Subcutaneous abdominal adipose tissue (tissue), 5 donors: ENCODE results near the gene CBFA2T3.
"Not testable (repeated sequence)": the region's sequence is repeated elsewhere in the genome, so short reads cannot be mapped to it uniquely, and the experiment has no call there.

Experiments used
- H3K27ac ChIP-seq: one replicate; pipeline ENCODE4 v1.7.0; 2013; ENCODE audit warnings: low read depth, mild to moderate bottlenecking, inconsistent platforms, low read length, moderate library complexity
- H3K27me3 ChIP-seq, 5 donors: one replicate each; pipeline ENCODE4 v1.7.0; 2013; ENCODE audit warnings: low read length in 5 of 5, inconsistent platforms in 1 of 5; ENCODE audit not compliant: control insufficient read depth in 5 of 5, insufficient read depth in 4 of 5
- H3K36me3 ChIP-seq, 5 donors: one replicate each; pipeline ENCODE4 v1.7.0; 2013; ENCODE audit warnings: low read length in 5 of 5; ENCODE audit not compliant: control insufficient read depth in 5 of 5, insufficient read depth in 5 of 5
- H3K4me1 ChIP-seq, 5 donors: one replicate each; pipeline ENCODE4 v1.7.0; 2013; ENCODE audit warnings: low read length in 5 of 5, mild to moderate bottlenecking in 3 of 5, moderate library complexity in 1 of 5; ENCODE audit not compliant: control insufficient read depth in 5 of 5, insufficient read depth in 5 of 5
- H3K4me3 ChIP-seq, 5 donors: one replicate each; pipeline ENCODE4 v1.7.0; 2013; ENCODE audit warnings: low read length in 5 of 5, low read depth in 1 of 5
- H3K9ac ChIP-seq, 5 donors: one replicate each; pipeline ENCODE4 v1.7.0; 2013; ENCODE audit warnings: low read length in 5 of 5, mild to moderate bottlenecking in 4 of 5, moderate library complexity in 3 of 5
- H3K9me3 ChIP-seq, 5 donors: one replicate each; pipeline ENCODE4 v1.7.0; 2013; ENCODE audit warnings: low read length in 5 of 5; ENCODE audit not compliant: control insufficient read depth in 5 of 5
- donor health status: healthy.
- donor health status: healthy.
- donor health status: healthy.
- donor health status: healthy.
- donor health status: healthy.

CBFA2T3 gene

GRCh38 chr16:88894266-88894665 is 82.7 kb downstream of the CBFA2T3 start:
- not testable (repeated sequence) for H3K9ac ChIP-seq, H3K4me1 ChIP-seq

GRCh38 chr16:88893127-88893968 is 83.7 kb downstream of the CBFA2T3 start:
- H3K36me3 ChIP-seq: peaks cover 0 to 53% (median 14%) of the 10 kb centered on the region in 5 donors
- H3K27me3 ChIP-seq: peaks cover 0 to 2% (median 0%) of the 10 kb centered on the region in 5 donors
- H3K4me3 ChIP-seq: no peak overlapping the region
- H3K27ac ChIP-seq: no peak overlapping the region
- H3K9ac ChIP-seq: no peak overlapping the region
- peaks cover 0 to 7% (median 5%) of the 10 kb centered on the region in 5 donors for H3K4me1 ChIP-seq
- H3K9me3 ChIP-seq: no peaks in the 10 kb centered on the region

More at GRCh38 chr16:88894266-88894665, 82.7 kb downstream of the CBFA2T3 start:
- peaks cover 0 to 58% (median 14%) of the 10 kb centered on the region in 5 donors for H3K36me3 ChIP-seq
- H3K4me3 ChIP-seq, H3K27ac ChIP-seq, H3K9me3 ChIP-seq, H3K27me3 ChIP-seq: not testable (repeated sequence)

GRCh38 chr16:88892065-88892464 is 84.9 kb downstream of the CBFA2T3 start:
- peaks cover 0 to under 1% (median 0%) of the 10 kb centered on the region in 5 donors for H3K27me3 ChIP-seq
- H3K9me3 ChIP-seq: no peaks in the 10 kb centered on the region
- H3K27ac ChIP-seq: no peak overlapping the region
- peaks cover 0 to 44% (median 9%) of the 10 kb centered on the region in 5 donors for H3K36me3 ChIP-seq
- no peak overlapping the region for H3K9ac ChIP-seq
- peaks cover 8 to 19% (median 17%) of the 10 kb centered on the region in 5 donors for H3K4me1 ChIP-seq
- no peak overlapping the region for H3K4me3 ChIP-seq

GRCh38 chr16:88891083-88891482 is 85.9 kb downstream of the CBFA2T3 start:
- H3K36me3 ChIP-seq: peaks cover 0 to 36% (median 9%) of the 10 kb centered on the region in 5 donors
- no peaks in the 10 kb centered on the region for H3K27me3 ChIP-seq
- H3K9ac ChIP-seq: no peak overlapping the region
- no peak overlapping the region for H3K4me3 ChIP-seq
- H3K9me3 ChIP-seq: no peaks in the 10 kb centered on the region
- peaks cover 10 to 29% (median 26%) of the 10 kb centered on the region in 5 donors for H3K4me1 ChIP-seq
- no peak overlapping the region for H3K27ac ChIP-seq

- Histone ChIP-seq H3K36me3 (peaks cover 0 to 41% (median 11%) of the 10 kb centered on the region in 5 donors), H3K4me1 (peaks cover 10 to 34% (median 26%) of the 10 kb centered on the region in 5 donors)
- H3K27ac ChIP-seq, H3K27me3 ChIP-seq, H3K4me3 ChIP-seq, H3K9me3 ChIP-seq, H3K9ac ChIP-seq: not testable (repeated sequence)
Measured at GRCh38 chr16:88889702-88890352, 87.2 kb downstream of the CBFA2T3 start.

GRCh38 chr16:88888461-88889387 is 88.3 kb downstream of the CBFA2T3 start:
- H3K4me1 ChIP-seq: peaks cover 10 to 34% (median 26%) of the 10 kb centered on the region in 5 donors
- H3K36me3 ChIP-seq: peaks cover 0 to 52% (median 18%) of the 10 kb centered on the region in 5 donors
- no peaks in the 10 kb centered on the region for H3K9me3 ChIP-seq
- H3K27ac ChIP-seq: no peak overlapping the region
- H3K9ac ChIP-seq: no peak overlapping the region
- no peak overlapping the region for H3K4me3 ChIP-seq
- no peaks in the 10 kb centered on the region for H3K27me3 ChIP-seq

- peaks cover 0 to 59% (median 20%) of the 10 kb centered on the region in 5 donors for H3K36me3 ChIP-seq
Measured at GRCh38 chr16:88888057-88888456, 89.0 kb downstream of the CBFA2T3 start.

GRCh38 chr16:88886845-88887521 is 90.0 kb downstream of the CBFA2T3 start:
- Histone ChIP-seq H3K4me3 (no peak overlapping the region), H3K9ac (no peak overlapping the region), H3K27me3 (peaks cover 0 to 3% (median 0%) of the 10 kb centered on the region in 5 donors), H3K4me1 (peaks cover 10 to 34% (median 26%) of the 10 kb centered on the region in 5 donors), H3K27ac (peak overlapping the region; percentile 57), H3K9me3 (no peaks in the 10 kb centered on the region), H3K36me3 (peaks cover 0 to 61% (median 27%) of the 10 kb centered on the region in 5 donors)

More at GRCh38 chr16:88888057-88888456, 89.0 kb downstream of the CBFA2T3 start:
- Histone ChIP-seq H3K9ac (no peak overlapping the region), H3K4me3 (peak overlapping the region in 1 of 5 donors; percentile 4), H3K9me3 (no peaks in the 10 kb centered on the region), H3K27ac (no peak overlapping the region), H3K27me3 (no peaks in the 10 kb centered on the region), H3K4me1 (peaks cover 10 to 34% (median 26%) of the 10 kb centered on the region in 5 donors)

- Histone ChIP-seq H3K4me1 (peaks cover 10 to 34% (median 26%) of the 10 kb centered on the region in 5 donors), H3K9me3 (no peaks in the 10 kb centered on the region), H3K9ac (no peak overlapping the region), H3K27me3 (peaks cover 0 to 3% (median 0%) of the 10 kb centered on the region in 5 donors), H3K36me3 (peaks cover 0 to 58% (median 23%) of the 10 kb centered on the region in 5 donors), H3K4me3 (no peak overlapping the region), H3K27ac (no peak overlapping the region)
Measured at GRCh38 chr16:88886420-88886844, 90.6 kb downstream of the CBFA2T3 start.
